Stimulated activated naive CD8-positive, alpha-beta T cell treated with anti-CD3 and anti-CD28 coated beads, Interleukin-15, Interleukin-2, amounts not matched to agents 100 U/mL and 50 U/mL, for 24 hours (primary cell): Measurements from ENCODE around the gene NDUFC2.
"Not testable (repeated sequence)": the region's sequence is repeated elsewhere in the genome, so short reads cannot be mapped to it uniquely, and the experiment has no call there.

ENCODE experiments used
- ATAC-seq: fragments of 150-1000 bp; cut with Tn5 transposase; one replicate; pipeline ENCODE4 v1.10.0; 2021
- DNase-seq: peaks from one replicate; pipeline ENCODE4 v3.0.0; 2021

Gene NDUFC2

DNA sequence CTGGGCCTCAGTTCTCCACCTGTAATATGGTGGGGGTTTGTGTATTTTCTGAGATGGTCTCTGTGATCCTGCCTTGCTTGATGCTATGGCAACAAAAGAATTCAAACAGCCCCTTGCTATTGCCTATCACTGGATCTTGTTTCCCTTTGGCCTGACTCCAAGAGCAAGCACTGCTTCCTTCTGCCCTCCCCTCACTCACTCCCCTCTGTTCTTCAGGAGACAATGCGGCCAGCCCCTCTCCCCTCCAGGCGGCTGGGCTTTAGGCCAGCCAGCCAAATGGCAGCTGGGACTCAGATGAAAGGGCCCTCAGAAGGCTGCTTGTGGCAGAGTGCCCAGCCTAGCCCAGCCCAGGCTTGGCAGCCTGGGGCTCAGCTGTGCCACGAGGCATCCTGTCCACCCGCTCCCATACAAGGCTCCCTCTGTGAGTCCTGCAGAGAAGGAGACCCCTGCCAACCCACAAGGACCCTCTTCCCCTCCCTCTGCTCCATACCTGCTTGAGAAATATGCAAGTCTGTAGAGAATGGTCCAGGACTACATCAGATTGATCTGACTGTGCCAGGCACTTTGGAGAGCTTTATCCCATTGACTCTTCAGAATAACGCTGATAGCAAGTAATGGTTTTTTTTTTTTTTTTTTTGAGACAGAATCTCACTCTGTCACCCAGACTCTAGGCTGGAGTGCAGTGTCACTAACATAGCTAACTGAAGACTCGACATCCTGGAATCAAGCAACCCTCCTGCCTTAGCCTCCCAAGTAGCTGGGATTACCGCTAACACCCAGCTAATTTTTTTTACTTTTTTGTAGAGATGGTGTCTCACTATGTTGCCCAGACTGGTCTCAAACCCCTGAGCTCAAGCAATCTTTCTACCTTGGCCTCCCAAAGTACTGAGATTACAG, 49.0 kb downstream of the NDUFC2 start:
- ATAC-seq: no peak
- DNase-seq: no peak

- ATAC-seq, DNase-seq: not testable (repeated sequence)
These were observed 51.2 kb downstream of the NDUFC2 start for GRCh38 chr11:78028423-78028822.

DNA sequence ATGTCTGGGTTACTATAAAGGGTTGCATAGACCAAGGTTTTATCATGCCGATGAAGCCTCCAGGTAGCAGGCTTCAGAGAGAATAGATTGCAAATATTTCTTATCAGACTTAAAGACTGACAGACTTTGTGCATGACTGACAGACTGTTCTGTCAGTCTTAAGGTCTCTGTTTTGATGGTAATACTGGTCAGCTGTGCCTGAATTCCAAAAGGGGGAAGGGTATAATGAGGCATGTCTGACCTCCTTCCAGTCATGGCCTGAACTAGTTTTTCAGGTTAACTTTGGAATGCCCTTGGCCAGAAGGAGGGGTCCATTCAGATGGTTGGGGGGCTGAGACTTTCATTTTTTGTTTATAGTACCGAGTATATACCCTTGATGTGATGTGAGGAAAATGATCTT, 51.9 kb downstream of the NDUFC2 start:
- no peak for DNase-seq
- ATAC-seq: no peak

GRCh38 chr11:78025378-78025777, 54.3 kb downstream of the NDUFC2 start:
- DNase-seq (no peak), ATAC-seq (no peak)

GRCh38 chr11:78023426-78023825, 56.2 kb downstream of the NDUFC2 start:
- DNase-seq: no peak
- no peak for ATAC-seq

- ATAC-seq (no peak), DNase-seq (no peak)
These were observed 57.0 kb downstream of the NDUFC2 start, which contains the start of gene KCTD14 for GRCh38 chr11:78022397-78023396. TSS of gene KCTD14 (minus strand) at chr11:78023276. CDS start at chr11:78023249, 27 bp downstream.

DNA sequence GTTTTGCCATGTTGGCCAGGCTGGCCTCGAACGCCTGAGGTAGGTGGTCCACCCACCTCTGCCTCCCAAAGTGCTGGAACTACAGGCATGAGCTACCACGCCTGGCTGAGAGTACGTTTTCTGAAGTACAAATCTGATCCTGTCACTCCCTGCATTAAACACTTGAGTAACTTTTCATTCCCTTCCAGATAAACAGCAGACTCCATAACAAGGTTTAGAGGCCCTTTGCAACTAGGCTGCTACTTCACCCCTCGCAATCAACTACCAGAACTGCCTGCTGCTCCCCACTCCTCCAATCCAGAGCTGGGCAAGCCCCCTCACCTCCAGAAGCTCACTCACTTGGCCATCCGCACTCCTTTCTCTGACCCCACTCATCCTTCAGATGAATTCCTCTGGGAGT, 58.1 kb downstream of the NDUFC2 start:
- DNase-seq: no peak
- no peak for ATAC-seq

GRCh38 chr11:78020246-78020645, 59.4 kb downstream of the NDUFC2 start:
- DNase-seq (no peak), ATAC-seq (no peak)

DNA sequence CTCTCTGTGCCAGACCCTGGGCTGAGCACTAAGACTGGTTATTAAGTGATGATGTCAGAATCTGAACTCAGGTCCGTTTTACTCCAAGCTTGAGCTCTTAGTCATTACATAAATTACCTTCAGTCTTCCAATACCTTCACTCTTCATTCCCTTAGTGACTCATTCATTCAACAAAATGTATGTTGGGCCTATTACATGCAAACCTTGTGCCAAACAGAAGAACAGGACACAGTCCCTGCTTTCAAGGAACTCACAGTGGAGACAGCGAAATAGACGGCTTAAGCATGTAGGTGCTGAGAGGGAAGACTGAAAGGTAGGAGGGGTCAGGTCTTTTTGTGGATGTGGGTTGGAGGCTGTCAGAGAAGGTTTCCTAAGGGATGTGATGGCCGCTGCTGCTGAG, 59.9 kb downstream of the NDUFC2 start:
- no peak for ATAC-seq
- no peak for DNase-seq
